ENCODE results near the gene ST7. TPM values are rescaled to one million over a fixed set of nuclear protein-coding genes. Genes with fewer than 3 reads are reported as not detected.

Gene ST7
- total RNA-seq, 2 experiments from 2014 or later = 8.4 to 10.2 TPM

DNA sequence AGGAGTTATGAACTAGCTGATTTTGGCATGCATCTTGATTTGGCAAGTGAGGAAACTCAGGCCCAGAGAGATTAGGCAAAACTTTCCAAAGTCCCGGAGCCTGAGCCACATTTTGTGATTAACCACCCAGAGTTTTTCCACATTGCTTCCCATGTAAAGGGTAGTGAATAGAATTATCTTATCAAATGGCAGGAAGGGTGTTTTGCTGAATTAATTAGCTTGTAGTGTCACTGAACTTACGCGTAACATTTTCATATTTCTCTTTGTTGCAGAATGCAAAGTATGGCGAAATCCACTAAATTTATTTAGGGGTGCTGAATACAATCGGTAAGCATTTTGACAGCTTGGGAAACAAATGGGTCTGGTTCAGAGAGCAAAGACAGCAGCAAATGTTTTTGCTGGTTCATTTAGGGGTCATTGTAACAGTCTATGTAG, 176.2 kb downstream of the ST7 start:
- Mint-ChIP-seq H3K9me3 (no peaks in the 10 kb centered on the region), H3K27ac (no peak overlapping the region), H3K4me1 (peaks cover 5% of the 10 kb centered on the region), H3K36me3 (peaks cover 9% of the 10 kb centered on the region), H3K27me3 (no peaks in the 10 kb centered on the region), H3K4me3 (no peak overlapping the region)
- no peak for DNase-seq

DNA sequence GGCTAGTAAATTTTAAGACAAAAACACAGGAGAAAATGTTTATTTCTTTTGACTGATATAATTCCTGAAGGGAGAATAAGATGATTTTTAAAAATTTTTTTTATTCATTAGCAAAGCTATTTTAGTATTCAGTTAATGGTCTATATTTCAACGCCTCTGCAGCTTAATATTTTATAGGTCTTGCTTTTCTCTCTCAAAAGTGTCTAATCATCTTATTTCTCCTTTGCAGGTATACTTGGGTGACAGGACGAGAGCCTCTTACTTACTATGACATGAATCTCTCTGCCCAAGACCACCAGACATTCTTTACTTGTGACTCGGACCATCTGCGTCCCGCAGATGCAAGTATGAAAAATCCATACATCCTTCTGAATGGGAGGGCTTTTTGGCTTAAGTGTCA, 177.0 kb downstream of the ST7 start:
- DNase-seq = no peak
- Mint-ChIP-seq H3K27ac (no peak overlapping the region), H3K9me3 (no peaks in the 10 kb centered on the region), H3K27me3 (no peaks in the 10 kb centered on the region), H3K4me3 (no peak overlapping the region), H3K36me3 (peaks cover 9% of the 10 kb centered on the region), H3K4me1 (peaks cover 1% of the 10 kb centered on the region)

DNA sequence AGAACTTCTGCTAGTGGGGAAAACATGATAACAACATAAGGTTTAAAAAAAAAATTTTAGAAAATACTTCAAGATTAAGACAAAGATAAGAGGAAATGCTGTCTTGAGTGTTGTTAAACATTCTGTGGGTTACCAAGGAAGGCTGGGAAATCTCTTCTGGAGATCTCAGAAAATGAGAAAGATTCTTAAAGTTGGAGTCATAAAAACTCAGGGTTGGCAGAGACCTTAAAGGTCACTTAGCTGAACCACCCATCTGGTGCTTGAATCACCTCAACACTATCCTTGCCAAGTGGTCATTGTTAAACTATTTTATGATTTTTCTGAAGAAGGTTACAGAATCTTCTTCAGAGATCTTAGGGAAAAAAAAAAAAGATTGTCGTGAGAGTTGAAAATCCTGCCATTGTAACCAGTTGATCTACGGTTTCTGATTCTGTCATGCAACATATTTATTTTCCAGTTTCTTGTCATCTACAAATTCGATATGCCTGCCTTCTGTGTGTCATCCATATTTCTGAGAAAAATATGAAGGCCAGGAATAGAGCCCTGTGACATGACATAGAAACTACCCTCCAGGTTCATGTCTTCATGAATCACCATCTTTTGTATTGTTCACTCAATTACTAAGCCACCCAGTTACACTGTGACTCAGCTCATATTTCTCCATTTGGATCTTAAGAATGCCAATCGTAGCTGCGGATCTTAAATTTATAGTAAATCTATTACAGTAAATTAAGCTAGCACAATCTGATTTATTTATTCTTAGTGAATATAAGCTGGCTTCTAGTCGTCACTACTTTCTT, 179.2 kb downstream of the ST7 start:
- H3K4me3 Mint-ChIP-seq = no peak overlapping the region
- no peaks in the 10 kb centered on the region for H3K9me3 Mint-ChIP-seq
- DNase-seq = no peak
- H3K27ac Mint-ChIP-seq = no peak overlapping the region
- no peaks in the 10 kb centered on the region for H3K27me3 Mint-ChIP-seq
- H3K4me1 Mint-ChIP-seq = peaks cover 1% of the 10 kb centered on the region
- H3K36me3 Mint-ChIP-seq = peaks cover 9% of the 10 kb centered on the region

DNA sequence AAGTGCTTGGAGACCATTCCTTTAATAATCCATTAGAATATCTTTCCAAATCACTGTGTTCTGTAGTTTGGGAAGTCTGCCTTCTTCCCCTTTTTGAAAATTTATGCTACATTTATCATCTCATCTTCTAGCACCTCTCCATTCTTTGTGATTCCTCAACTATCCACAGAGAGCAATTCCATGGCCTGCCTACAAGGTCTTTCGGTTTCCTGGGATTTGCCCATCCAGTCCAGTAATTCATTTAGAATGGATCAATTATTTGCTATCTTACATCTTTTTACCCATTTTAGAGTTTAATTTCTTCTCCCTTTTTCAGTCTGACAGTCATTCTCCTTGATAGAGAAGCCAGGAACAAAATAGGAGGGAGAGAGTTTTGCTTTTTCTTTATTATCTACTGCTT, 179.8 kb downstream of the ST7 start:
- H3K36me3 Mint-ChIP-seq = peaks cover 10% of the 10 kb centered on the region
- no peaks in the 10 kb centered on the region for H3K9me3 Mint-ChIP-seq
- peaks cover 1% of the 10 kb centered on the region for H3K4me1 Mint-ChIP-seq
- H3K4me3 Mint-ChIP-seq = no peak overlapping the region
- no peak overlapping the region for H3K27ac Mint-ChIP-seq
- no peaks in the 10 kb centered on the region for H3K27me3 Mint-ChIP-seq
- no peak for DNase-seq

DNA sequence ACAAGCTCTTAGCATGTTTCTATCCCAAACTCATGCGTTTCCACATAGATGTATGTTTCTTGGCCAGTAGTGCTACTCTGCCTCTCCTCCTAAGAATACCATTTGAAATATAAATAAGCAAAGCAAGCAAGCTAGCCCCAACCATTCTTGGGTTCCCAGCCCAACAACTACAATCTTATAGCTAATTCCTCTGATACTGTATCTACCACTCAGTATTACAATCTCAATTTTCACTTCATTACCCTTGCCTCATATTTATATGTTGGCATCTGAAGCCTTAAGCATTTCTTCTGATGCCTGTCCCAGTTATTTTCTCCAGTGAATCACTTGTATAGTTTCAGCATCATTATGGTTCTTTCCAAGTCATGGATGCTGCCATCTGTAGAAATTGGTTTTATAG, 181.1 kb downstream of the ST7 start:
- Mint-ChIP-seq H3K9me3 (no peaks in the 10 kb centered on the region), H3K27me3 (no peaks in the 10 kb centered on the region), H3K27ac (no peak overlapping the region), H3K4me1 (peaks cover 1% of the 10 kb centered on the region), H3K36me3 (peaks cover 12% of the 10 kb centered on the region), H3K4me3 (no peak overlapping the region)
- DNase-seq = no peak

DNA sequence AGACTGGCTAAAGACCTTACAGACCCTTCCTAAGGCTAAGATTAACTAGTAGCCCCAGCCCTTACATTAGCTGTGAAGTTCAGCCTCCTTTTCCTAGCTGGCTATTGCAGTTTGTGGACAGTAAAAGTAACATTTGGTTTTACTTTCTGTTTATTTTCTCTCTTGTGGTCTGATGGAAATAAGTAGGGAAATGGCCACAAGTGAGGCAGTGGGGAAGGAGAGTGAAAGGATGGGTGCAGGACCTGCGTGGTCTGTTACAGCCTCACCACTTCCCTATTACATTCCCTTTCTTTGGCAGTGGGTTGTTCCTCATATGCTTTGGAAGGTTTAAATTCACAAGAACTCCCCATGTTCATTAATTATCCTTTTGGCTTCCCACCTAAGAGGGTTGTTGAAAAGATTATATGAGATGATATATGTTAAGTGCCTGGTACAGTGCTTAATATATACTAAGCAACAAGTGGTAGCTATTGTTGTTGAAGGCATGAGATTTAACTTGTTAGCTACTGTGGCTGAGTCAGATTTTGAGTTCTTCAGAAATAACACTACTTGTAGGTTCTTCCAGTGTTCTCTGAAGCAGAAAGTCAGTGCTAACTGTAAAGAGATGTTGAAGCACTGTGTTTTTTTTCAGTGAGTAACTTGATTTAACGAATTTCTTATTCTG, 181.7 kb downstream of the ST7 start:
- Mint-ChIP-seq H3K9me3 (no peaks in the 10 kb centered on the region), H3K4me3 (no peak overlapping the region), H3K27me3 (no peaks in the 10 kb centered on the region), H3K36me3 (peaks cover 12% of the 10 kb centered on the region), H3K4me1 (peaks cover 1% of the 10 kb centered on the region), H3K27ac (no peak overlapping the region)
- no peak for DNase-seq

DNA sequence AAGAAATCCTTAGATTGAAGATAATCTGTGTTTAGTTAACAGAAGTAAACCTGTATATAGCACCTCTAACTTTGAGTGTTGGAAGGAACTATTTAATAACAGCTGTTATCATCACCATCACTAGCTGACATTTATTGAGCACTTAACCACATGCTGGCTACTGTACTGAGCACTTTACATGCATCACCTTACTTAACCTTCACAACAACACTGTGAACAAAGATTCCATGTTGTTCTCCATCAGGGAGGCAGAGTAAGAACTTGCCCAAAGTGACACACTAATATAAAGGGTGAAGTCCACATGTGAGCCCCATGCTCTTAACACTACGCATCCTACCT, 182.2 kb downstream of the ST7 start:
- Mint-ChIP-seq H3K36me3 (peaks cover 14% of the 10 kb centered on the region), H3K4me1 (peaks cover 1% of the 10 kb centered on the region), H3K9me3 (no peaks in the 10 kb centered on the region), H3K27ac (no peak overlapping the region), H3K27me3 (no peaks in the 10 kb centered on the region), H3K4me3 (no peak overlapping the region)
- DNase-seq = no peak

DNA sequence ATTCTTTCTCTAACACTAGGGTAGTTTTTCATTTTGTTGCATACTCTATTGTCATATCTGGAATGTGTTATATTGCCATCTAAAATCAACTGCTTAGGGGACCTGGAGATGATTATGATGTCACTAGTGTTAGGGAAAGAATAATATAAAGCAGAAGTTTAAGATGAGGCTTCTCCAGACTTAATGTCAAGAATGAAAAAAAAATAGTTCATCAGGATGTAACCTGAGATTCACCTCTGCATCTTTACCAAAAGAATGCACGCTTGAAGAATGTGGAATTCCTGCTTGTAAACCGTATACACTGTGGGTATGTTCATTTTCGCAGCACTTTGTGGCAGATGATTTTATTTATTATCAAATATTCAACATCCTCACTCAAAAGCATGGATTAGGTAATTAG, 184.6 kb downstream of the ST7 start:
- H3K36me3 Mint-ChIP-seq = peaks cover 9% of the 10 kb centered on the region
- H3K27me3 Mint-ChIP-seq = no peaks in the 10 kb centered on the region
- H3K4me3 Mint-ChIP-seq = no peak overlapping the region
- peaks cover 1% of the 10 kb centered on the region for H3K4me1 Mint-ChIP-seq
- DNase-seq = no peak
- H3K9me3 Mint-ChIP-seq = no peaks in the 10 kb centered on the region
- H3K27ac Mint-ChIP-seq = no peak overlapping the region

DNA sequence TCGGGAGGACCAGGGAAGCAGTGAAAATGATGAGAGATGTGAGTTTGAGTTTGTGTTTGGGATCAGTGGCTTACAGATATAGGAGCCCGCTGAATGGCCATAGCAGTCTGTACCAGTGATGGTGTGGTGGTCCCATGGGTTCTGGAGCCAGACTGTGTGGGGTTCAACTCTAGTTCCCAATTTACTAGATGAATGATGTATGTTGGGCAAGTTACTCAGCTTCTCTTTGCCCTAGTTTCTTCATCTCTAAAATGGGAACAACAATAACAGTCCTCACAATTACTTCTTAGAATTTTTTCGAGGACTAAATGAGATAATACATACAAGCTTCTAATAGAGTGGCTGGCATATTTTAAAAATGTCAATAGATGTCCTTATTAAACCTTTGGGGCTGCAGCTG, 185.2 kb downstream of the ST7 start:
- Mint-ChIP-seq H3K9me3 (no peaks in the 10 kb centered on the region), H3K4me1 (peaks cover 5% of the 10 kb centered on the region), H3K36me3 (peaks cover 9% of the 10 kb centered on the region), H3K27me3 (no peaks in the 10 kb centered on the region), H3K4me3 (no peak overlapping the region), H3K27ac (no peak overlapping the region)
- DNase-seq = no peak

DNA sequence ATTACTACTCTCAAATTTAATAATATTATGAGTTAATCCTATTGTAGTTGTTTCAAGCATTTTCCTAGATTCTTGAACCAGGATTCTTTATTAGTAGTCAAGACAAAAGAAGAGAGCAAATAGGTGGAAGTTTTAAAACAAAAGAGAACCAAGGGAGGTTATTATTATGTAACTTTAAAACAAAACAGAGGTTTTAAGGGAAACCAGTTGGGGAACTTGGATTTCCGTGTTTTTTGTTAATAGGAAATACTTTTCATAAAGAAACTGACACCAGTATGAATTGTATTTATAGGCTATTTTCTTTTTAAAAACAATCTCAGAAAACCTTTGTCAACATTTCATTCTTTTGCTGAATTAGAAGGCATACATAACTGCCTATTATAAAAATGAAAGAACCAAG, 185.7 kb downstream of the ST7 start:
- no peak overlapping the region for H3K27ac Mint-ChIP-seq
- no peaks in the 10 kb centered on the region for H3K27me3 Mint-ChIP-seq
- H3K36me3 Mint-ChIP-seq = peaks cover 9% of the 10 kb centered on the region
- no peak overlapping the region for H3K4me3 Mint-ChIP-seq
- no peak for DNase-seq
- no peaks in the 10 kb centered on the region for H3K9me3 Mint-ChIP-seq
- peaks cover 5% of the 10 kb centered on the region for H3K4me1 Mint-ChIP-seq

DNA sequence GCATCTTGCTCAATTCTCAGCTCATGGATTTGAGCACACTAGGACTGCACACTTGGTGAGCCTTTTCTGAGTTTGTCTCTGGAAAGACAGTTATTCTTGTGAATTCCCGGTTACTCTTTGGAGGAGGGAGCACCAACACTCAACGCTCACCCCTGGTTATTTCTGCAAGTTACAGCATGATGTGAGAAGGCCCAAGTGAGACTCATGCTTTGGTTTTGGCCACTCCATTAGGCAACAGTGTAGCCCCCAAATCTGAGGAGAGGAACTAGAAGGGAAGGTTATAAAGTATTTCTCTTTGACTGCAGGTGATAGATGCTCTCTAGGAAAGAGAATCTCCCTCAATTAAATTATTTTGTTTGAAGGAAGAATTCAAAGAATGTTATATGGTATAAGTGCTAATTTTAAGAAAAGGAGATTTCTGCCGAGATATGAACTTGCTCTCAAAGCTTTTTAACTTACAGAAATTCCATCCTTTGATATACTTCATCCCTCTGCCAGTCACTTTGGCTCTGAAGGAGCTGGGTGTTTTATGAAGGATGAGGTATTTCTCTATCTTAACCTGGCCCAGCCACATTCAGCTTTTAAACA, 186.2 kb downstream of the ST7 start:
- DNase-seq = no peak
- no peaks in the 10 kb centered on the region for H3K9me3 Mint-ChIP-seq
- no peaks in the 10 kb centered on the region for H3K27me3 Mint-ChIP-seq
- H3K36me3 Mint-ChIP-seq = peaks cover 5% of the 10 kb centered on the region
- H3K4me3 Mint-ChIP-seq = no peak overlapping the region
- no peak overlapping the region for H3K27ac Mint-ChIP-seq
- peaks cover 5% of the 10 kb centered on the region for H3K4me1 Mint-ChIP-seq

DNA sequence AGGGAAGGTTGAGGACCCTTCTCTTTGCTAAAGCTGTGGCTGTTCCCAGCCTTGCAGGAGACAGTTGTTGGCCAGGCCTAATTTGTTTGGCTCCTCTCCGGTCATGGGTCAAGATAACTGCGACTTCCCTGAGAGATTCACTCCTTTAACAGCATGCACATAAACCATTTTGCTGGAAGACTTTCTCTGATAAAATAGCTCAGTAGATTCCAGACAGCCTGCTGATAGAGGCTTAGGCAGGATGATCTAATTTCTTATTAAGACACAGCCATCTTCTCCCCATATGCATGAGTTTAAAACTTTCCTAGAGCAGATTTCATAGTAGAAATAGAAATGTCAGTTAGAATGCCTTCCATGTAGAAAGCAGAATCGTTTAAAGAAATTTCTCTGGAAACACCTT, 187.6 kb downstream of the ST7 start:
- no peak overlapping the region for H3K4me3 Mint-ChIP-seq
- H3K4me1 Mint-ChIP-seq = peaks cover 4% of the 10 kb centered on the region
- H3K27ac Mint-ChIP-seq = no peak overlapping the region
- H3K27me3 Mint-ChIP-seq = no peaks in the 10 kb centered on the region
- DNase-seq = no peak
- no peaks in the 10 kb centered on the region for H3K9me3 Mint-ChIP-seq
- peaks cover 5% of the 10 kb centered on the region for H3K36me3 Mint-ChIP-seq

DNA sequence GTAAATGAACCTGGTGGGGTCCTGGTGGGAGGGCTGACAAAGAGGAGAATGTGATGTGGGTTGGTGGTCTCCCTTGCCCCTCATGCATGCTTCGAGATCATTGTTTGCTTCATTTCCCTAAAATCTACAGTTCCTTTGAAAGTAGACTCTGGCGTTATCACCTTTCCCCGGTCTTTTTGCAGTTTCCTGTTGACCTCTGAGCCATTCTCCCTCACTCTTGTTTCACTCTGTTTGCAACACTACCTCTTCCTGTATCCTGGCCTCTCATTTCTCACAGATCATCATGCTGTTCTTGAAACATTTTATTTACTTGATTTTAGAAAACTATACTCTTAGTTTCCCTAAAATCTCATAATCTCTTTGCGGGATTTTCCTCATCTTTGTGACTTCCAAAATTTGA, 189.8 kb downstream of the ST7 start:
- H3K4me3 Mint-ChIP-seq = no peak overlapping the region
- H3K27ac Mint-ChIP-seq = no peak overlapping the region
- H3K27me3 Mint-ChIP-seq = no peaks in the 10 kb centered on the region
- DNase-seq = no peak
- no peaks in the 10 kb centered on the region for H3K9me3 Mint-ChIP-seq
- H3K36me3 Mint-ChIP-seq = peaks cover 5% of the 10 kb centered on the region
- peaks cover 4% of the 10 kb centered on the region for H3K4me1 Mint-ChIP-seq

DNA sequence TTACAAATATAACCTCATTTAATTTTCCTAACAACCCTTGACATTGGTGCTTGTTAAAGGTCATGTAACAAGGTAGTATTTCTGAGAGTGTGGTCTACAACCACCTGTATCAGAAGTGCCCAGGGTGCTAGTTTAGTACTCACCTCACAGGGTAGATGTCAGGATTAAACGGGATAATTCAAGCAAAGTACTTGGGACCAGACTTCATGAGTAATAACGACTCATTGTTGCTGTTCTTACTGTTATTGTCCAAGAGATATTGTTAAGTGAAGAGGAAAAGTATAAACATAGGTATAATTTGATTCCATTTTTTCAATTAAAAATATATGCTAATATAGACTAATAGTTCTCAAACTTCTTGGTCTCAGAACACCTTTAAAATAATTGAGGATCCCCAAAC, 190.3 kb downstream of the ST7 start:
- H3K36me3 Mint-ChIP-seq = peaks cover 2% of the 10 kb centered on the region
- no peaks in the 10 kb centered on the region for H3K27me3 Mint-ChIP-seq

DNA sequence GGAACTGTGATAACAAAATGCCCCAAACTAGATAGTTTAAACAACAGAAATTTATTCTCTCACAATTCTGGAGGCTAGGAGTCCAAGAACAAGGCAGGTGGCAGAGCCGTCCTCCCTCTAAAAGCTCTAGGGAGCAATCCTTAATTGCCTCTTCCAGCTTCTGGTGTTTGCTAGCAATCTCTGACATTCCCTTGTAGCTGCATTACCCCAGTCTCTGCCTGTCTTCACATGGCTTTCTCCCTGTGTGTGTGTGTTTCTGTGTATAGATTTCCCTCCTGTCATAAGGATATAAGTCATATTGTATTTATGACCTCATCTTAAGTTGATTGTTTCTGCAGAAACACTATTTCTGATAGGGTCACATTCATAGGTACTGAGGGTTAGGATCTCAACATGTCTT, 192.0 kb downstream of the ST7 start:
- DNase-seq = no peak
- no peaks in the 10 kb centered on the region for H3K27me3 Mint-ChIP-seq
- H3K27ac Mint-ChIP-seq = no peak overlapping the region
- H3K4me1 Mint-ChIP-seq = peaks cover 4% of the 10 kb centered on the region
- peaks cover 2% of the 10 kb centered on the region for H3K36me3 Mint-ChIP-seq
- H3K4me3 Mint-ChIP-seq = no peak overlapping the region
- no peaks in the 10 kb centered on the region for H3K9me3 Mint-ChIP-seq

More for the DNA sequence above, 190.3 kb downstream of the ST7 start:
- no peak overlapping the region for H3K27ac Mint-ChIP-seq
- H3K4me1 Mint-ChIP-seq = peaks cover 4% of the 10 kb centered on the region
- H3K9me3 Mint-ChIP-seq = no peaks in the 10 kb centered on the region
- no peak overlapping the region for H3K4me3 Mint-ChIP-seq
- DNase-seq = no peak

DNA sequence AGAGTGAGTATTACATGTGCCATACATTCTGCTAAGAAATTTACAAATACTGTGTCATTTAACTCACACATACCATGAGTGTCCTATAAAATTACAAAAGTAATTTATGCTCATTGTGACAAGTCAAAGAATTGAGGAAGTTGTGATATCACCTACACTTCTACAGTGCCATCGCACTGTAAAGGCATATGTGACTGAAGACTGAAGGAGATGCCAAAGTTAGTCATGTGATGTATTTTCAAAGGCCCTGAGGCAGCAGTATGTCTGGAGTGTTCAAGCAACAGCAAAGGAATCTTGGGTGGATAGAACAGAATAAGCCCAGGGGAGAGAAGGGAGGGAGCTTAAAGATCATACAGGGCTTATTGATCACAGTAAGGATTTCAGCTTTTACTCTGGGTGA, 192.8 kb downstream of the ST7 start:
- no peaks in the 10 kb centered on the region for H3K27me3 Mint-ChIP-seq
- no peak overlapping the region for H3K4me3 Mint-ChIP-seq
- H3K27ac Mint-ChIP-seq = no peak overlapping the region
- no peak for DNase-seq
- no peaks in the 10 kb centered on the region for H3K36me3 Mint-ChIP-seq
- H3K4me1 Mint-ChIP-seq = peaks cover 4% of the 10 kb centered on the region
- H3K9me3 Mint-ChIP-seq = no peaks in the 10 kb centered on the region
